C4-2B (cell line): ENCODE measurements around the gene NOP9.
"Not testable (repeated sequence)": the region's sequence is repeated elsewhere in the genome, so short reads cannot be mapped to it uniquely, and the experiment has no call there.

Source experiments
- H3K27ac ChIP-seq: fragments of 450-650 bp; 2 replicates; pipeline ENCODE4 v1.5.1; 2017
- CTCF ChIP-seq: fragments of 450-650 bp; conservative IDR thresholded peaks from 2 replicates; pipeline ENCODE4 v1.5.1; 2017; ENCODE audit warnings: mild to moderate bottlenecking
- ZFX ChIP-seq: fragments of 450-650 bp; IDR thresholded peaks from 2 replicates; pipeline ENCODE4 v1.6.1; 2017

NOP9 gene

GRCh38 chr14:24343795-24344660, 44.4 kb downstream of the NOP9 start:
- TF ChIP-seq ZFX: no peak
- TF ChIP-seq CTCF: no peak
- H3K27ac ChIP-seq: no peak overlapping the region

DNA sequence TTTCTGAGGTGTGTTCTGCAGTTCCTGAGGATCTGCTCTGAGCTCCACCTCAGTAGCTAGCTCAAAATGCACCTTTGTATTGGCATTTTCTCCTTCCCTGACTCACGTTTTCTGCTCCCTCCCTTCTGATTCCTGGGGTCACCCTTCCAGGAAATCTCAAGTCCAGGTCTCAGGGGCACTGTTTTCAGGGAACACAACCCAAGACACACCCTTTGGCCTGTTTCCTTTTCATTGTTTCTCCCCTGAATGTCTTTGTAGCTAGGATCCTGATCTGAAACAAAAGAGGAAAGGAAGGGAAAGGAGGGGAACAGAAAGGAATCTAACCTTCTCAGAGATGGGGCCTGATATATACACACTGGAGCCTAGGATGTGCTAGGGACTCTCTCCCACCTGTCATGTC, 47.5 kb downstream of the NOP9 start:
- TF ChIP-seq CTCF: no peak
- no peak for TF ChIP-seq ZFX
- no peak overlapping the region for H3K27ac ChIP-seq

GRCh38 chr14:24348186-24348585, 48.5 kb downstream of the NOP9 start:
- no peak for TF ChIP-seq ZFX
- no peak overlapping the region for H3K27ac ChIP-seq

DNA sequence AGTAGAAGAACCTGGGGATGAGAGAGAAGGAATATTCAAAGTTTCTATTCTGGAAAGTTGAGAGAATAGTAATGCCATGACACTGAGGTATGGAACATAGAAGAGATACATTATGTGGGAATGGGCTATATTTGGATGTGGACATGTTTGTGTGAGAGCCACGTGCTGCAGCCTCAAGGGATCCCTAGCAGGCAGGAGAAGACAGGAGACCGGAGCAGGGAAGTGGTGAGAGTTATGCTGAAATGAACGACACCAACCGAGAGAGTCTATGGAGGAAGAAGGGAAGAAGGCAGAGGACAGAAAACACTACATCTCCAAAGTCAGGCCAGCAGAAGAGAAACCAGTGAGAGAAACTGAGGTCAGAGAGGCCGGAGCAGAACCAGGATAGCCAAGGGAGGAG, 50.1 kb downstream of the NOP9 start:
- H3K27ac ChIP-seq: no peak overlapping the region
- TF ChIP-seq ZFX: no peak
- no peak for TF ChIP-seq CTCF

- TF ChIP-seq ZFX (no peak), CTCF (no peak)
- H3K27ac ChIP-seq: no peak overlapping the region
Measured at GRCh38 chr14:24351517-24351916, 51.9 kb downstream of the NOP9 start.

DNA sequence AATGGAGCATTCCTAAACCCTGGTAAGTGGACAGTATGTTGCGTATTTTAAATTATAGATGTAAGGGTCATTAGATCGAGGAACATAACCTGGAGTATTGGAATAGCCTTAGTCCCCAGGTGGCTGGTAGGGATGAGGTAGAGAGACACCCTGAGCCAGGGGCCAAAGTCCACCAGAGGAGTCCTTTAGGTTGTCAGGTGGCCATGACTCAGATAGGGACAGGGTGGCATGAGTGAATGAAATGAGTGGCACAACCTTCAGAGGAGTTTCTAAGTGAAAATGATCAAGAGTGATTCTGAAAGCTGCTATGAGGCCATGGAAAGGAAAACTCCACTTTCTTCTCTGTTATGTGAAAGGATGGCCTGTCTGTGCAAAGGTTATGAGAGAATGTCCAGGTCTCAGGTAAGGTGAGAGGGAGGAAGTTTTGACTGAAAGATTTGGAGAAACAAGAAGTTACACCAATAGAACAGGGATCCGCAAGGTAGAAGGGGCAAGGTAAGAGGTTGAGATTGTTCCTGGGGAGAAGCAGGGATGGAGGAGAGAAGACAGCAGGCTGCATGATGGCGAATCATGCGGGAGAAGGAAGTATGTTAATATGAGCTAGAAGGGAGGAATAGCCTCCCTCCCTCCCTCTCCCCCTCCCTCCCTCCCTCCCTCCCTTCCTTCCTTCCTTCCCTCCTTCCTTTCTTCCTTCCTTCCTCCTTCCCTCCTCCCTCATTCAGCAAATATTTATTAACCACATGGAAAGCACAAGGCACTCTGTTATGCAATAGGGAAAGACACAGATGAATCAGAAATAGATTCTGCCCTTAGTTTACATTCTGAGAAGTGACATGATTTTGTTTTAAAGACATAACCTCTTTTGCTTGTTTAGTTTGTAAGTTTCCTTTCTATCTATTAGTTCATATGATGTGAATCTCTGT, 54.2 kb downstream of the NOP9 start:
- H3K27ac ChIP-seq: no peak overlapping the region
- TF ChIP-seq ZFX (no peak), CTCF (no peak)

GRCh38 chr14:24354482-24354825, 54.8 kb downstream of the NOP9 start:
- H3K27ac ChIP-seq: not testable (repeated sequence)

DNA sequence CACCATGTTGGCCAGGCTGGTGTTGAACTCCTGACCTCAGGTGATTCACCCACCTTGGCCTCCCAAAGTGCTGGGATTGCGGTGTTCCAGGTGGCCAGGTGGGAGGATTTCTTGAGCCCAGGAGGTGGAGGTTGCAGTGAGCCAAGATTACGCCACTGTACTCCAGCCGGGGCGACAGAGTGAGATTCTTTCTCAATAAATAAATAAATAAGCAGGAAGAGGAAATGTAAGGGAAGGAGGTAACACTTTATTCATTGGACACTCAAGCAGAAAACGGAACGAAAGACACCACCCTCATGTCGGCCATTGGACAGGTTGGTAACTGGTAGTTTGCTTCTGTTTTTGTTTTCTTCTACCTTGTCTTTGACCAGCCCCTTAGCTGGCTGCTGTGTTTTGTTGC, 55.4 kb downstream of the NOP9 start:
- TF ChIP-seq CTCF (no peak), ZFX (no peak)
- no peak overlapping the region for H3K27ac ChIP-seq
